ENCODE data around the gene PDE4B. TPM values are rescaled to one million over a fixed set of nuclear protein-coding genes. Genes with fewer than 3 reads are reported as not detected.
A peak's percentile ranks its signal among the peaks of the same experiment; 100 is the strongest.

The PDE4B gene
- total and polyA plus RNA-seq, 10 of the 15 experiments (the other 5 are each of a cell fraction or from before 2014, with no cell fraction given), result 3.0 to 13.2 (median 5.7) TPM

- no peak for TF ChIP-seq BMI1 (IDR thresholded peaks at IDR 0.05; ENCODE audit: borderline replicate concordance)
- TF ChIP-seq POLR2AphosphoS5 (IDR thresholded peaks at IDR 0.05; ENCODE audit: low read length), result no peak
- TF ChIP-seq TBL1XR1 (IDR thresholded peaks at IDR 0.05; ENCODE audit: low read depth, low read length), result peak; percentile 79
These were observed 604.5 kb downstream of the PDE4B start (continued) for GRCh38 chr1:66397192-66397591.

DNA sequence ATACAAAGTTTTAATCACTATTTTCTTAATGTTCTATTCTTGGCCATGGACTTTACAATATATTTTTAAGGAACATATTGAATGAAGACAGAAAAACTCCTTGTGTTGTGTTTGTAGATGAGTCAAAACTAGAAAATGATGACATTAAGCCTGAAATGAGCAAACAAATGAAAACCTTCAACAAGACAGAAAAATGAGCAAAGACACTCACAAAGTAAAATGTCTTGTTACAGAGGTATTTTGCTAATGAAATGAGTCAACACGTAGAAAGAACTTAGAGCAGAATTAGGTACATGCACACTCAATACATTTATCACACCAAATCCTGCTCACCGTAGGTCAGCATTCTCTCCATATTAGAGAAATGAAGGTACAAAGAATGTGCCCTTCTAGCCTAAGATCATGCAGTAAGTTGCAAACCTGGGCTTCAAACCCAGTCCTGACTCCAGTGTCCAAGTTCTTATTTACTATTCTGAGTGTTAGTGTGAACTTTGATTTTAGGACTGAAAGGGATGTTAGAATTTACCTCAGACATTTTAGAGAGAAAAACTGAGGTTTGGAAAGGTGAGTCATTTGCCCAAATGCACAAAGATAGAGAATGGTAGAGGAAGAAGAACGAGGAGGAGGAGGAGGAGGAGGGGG lies 607.3 kb downstream of the PDE4B start:
- Histone ChIP-seq H3K4me1 (ENCODE audit: control insufficient read depth, insufficient read depth, low read length) (peaks cover 80% of the 10 kb centered on the region), H3K27ac (ENCODE audit: control insufficient read depth, insufficient read depth) (peak overlapping the region; percentile 77), H3K36me3 (ENCODE audit: control insufficient read depth in 2 of 2, insufficient read depth in 2 of 2, low read length in 1 of 2) (no peaks in the 10 kb centered on the region), H3K4me3 (no peak overlapping the region), H3K79me2 (ENCODE audit: control insufficient read depth, insufficient read depth, low read length) (no peaks in the 10 kb centered on the region), H3K9me3 (replicated peaks; ENCODE audit: control insufficient read depth, insufficient read depth, low read length) (no peaks in the 10 kb centered on the region), H2AFZ (ENCODE audit: control insufficient read depth, low read depth, low read length) (no peak overlapping the region), H3K27me3 (replicated peaks in 1 of 2; ENCODE audit: control insufficient read depth in 2 of 2, insufficient read depth in 2 of 2, low read length in 1 of 2) (no peaks in the 10 kb centered on the region), H3K9ac (ENCODE audit: control insufficient read depth, insufficient read depth, low read length) (no peak overlapping the region), H3K4me2 (ENCODE audit: control insufficient read depth, insufficient read depth) (peak overlapping the region; percentile 81), H4K20me1 (ENCODE audit: control insufficient read depth, insufficient read depth) (no peaks in the 10 kb centered on the region)
- CTCF ChIA-PET, result interaction anchor here (0.7 to 3.4 kb wide), 9 partner anchors 20 to 153 kb away, joined by 3 to 48 read pairs (median 3); no protein-coding TSS in a partner anchor
- DNase-seq (ENCODE audit: low read depth, low spot score), result peak; percentile 78
- FAIRE-seq, result peak; percentile 56
- SMC1A ChIA-PET (ENCODE audit: uncharacterized antibody, unreplicated experiment), result interaction anchor here (1.1 to 9.3 kb wide), 10 partner anchors 21 to 150 kb away, joined by 3 to 253 read pairs (median 6); no protein-coding TSS in a partner anchor
- in situ Hi-C loops (cut with MboI), result loop anchor here (5.0 to 25.0 kb wide), 3 partner anchors 37 to 762 kb away; partner anchors contain the start of gene IL23R
- intact Hi-C loops (cut with micrococcal nuclease; ENCODE audit: unreplicated experiment), result loop anchor here (1.0 to 10.0 kb wide), 6 partner anchors 20 to 935 kb away; partner anchors contain the start of gene IL23R
- RAD21 ChIA-PET (ENCODE audit: unreplicated experiment), result interaction anchor here (0.7 to 3.6 kb wide), 10 partner anchors 19 to 68 kb away, joined by 3 to 49 read pairs (median 8); no protein-coding TSS in a partner anchor
- POLR2A ChIA-PET, result interaction anchor here (0.7 to 1.0 kb wide), 2 partner anchors 23 to 37 kb away, joined by 3 to 4 read pairs; no protein-coding TSS in a partner anchor
- 2% methylated on average over 2 of the region's 3 CpGs for WGBS (ENCODE audit: insufficient coverage, insufficient replicate concordance, low lambda C conversion rate, missing lambda C conversion rate)
- peak; percentile 16 for ATAC-seq
- BruUV-seq (replicated peaks), result no TSS peak
- TF ChIP-seq RAD21 (IDR thresholded peaks at IDR 0.05; ENCODE audit: insufficient read depth, low read depth, low read length) (0 out of 2 replicates have a peak, but pooled peaks have one; percentile 9), SIN3A (IDR thresholded peaks at IDR 0.05; ENCODE audit: low read depth, low read length) (no peak), IKZF1 (conservative IDR thresholded peaks at IDR 0.05) (peak; percentile 54; the same call in 1 of the 2 replicates), CEBPB (IDR thresholded peaks at IDR 0.05; ENCODE audit: borderline replicate concordance in 1 of 2, low read depth in 2 of 2, low read length in 2 of 2) (peak in 1 of 2 experiments; percentile 84; a peak in 1 of 4 replicates), NR2F1 (conservative IDR thresholded peaks at IDR 0.05) (peak; percentile 85), RBBP5 (conservative IDR thresholded peaks at IDR 0.05) (no peak), SUPT20H (IDR thresholded peaks at IDR 0.05; ENCODE audit: borderline replicate concordance, control insufficient read depth, low read depth, low read length) (no peak), NKRF (conservative IDR thresholded peaks at IDR 0.05) (no peak)
- TF ChIP-seq, protein P1, sequence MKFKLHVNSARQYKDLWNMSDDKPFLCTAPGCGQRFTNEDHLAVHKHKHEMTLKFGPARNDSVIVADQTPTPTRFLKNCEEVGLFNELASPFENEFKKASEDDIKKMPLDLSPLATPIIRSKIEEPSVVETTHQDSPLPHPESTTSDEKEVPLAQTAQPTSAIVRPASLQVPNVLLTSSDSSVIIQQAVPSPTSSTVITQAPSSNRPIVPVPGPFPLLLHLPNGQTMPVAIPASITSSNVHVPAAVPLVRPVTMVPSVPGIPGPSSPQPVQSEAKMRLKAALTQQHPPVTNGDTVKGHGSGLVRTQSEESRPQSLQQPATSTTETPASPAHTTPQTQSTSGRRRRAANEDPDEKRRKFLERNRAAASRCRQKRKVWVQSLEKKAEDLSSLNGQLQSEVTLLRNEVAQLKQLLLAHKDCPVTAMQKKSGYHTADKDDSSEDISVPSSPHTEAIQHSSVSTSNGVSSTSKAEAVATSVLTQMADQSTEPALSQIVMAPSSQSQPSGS (IDR thresholded peaks at IDR 0.05; ENCODE audit: low read length), result peak; percentile 100
- TF ChIP-seq, protein P2, sequence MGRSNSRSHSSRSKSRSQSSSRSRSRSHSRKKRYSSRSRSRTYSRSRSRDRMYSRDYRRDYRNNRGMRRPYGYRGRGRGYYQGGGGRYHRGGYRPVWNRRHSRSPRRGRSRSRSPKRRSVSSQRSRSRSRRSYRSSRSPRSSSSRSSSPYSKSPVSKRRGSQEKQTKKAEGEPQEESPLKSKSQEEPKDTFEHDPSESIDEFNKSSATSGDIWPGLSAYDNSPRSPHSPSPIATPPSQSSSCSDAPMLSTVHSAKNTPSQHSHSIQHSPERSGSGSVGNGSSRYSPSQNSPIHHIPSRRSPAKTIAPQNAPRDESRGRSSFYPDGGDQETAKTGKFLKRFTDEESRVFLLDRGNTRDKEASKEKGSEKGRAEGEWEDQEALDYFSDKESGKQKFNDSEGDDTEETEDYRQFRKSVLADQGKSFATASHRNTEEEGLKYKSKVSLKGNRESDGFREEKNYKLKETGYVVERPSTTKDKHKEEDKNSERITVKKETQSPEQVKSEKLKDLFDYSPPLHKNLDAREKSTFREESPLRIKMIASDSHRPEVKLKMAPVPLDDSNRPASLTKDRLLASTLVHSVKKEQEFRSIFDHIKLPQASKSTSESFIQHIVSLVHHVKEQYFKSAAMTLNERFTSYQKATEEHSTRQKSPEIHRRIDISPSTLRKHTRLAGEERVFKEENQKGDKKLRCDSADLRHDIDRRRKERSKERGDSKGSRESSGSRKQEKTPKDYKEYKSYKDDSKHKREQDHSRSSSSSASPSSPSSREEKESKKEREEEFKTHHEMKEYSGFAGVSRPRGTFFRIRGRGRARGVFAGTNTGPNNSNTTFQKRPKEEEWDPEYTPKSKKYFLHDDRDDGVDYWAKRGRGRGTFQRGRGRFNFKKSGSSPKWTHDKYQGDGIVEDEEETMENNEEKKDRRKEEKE (IDR thresholded peaks at IDR 0.05), result no peak
- TF ChIP-seq, protein P3, sequence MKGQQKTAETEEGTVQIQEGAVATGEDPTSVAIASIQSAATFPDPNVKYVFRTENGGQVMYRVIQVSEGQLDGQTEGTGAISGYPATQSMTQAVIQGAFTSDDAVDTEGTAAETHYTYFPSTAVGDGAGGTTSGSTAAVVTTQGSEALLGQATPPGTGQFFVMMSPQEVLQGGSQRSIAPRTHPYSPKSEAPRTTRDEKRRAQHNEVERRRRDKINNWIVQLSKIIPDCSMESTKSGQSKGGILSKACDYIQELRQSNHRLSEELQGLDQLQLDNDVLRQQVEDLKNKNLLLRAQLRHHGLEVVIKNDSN (IDR thresholded peaks at IDR 0.05; ENCODE audit: borderline replicate concordance, extremely low read length, insufficient read depth, low read depth, low read length), result no peak

All from GM12878 (cell line).